Measurements from ENCODE around the gene PIEZO2.
"Not testable (repeated sequence)": the region's sequence is repeated elsewhere in the genome, so short reads cannot be mapped to it uniquely, and the experiment has no call there.

The PIEZO2 gene

DNA sequence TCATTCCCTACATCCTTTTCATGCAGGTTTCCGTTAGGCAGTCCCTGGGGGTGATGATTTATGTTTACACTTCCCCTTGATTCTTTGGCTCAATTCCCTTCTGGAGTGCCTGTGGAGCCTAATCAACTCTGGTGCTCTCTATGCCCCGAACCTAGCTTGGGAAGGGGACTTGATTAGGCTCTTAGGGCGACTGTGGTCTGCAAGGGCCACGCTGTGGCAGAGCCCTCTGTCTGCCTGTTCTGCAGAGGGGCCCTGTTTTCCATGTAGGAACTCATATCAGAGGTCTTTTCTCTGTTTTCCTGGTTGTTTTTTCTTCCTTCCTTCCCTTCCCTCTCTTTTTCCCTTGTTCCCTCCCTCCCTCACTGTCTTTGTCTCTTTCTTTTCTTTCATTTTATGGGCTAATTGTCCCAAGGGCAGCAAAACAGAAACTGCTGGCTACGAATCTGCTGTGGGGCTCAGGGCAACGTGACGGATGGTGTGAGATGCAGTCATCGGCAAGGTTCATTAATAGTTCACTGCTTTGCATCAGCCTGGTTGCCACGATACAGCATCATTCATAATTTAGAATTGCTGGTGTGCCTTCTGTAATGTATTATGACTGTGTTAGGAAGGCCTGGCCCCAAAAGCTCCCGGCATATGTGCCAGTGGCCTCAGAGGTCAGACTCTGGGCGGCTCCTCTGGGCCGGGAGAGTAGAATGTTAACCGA is 489.0 kb downstream of the PIEZO2 start:
- no peak for DNase-seq

- DNase-seq = no peak
These were observed 489.8 kb downstream of the PIEZO2 start for GRCh38 chr18:10659594-10659993.

DNA sequence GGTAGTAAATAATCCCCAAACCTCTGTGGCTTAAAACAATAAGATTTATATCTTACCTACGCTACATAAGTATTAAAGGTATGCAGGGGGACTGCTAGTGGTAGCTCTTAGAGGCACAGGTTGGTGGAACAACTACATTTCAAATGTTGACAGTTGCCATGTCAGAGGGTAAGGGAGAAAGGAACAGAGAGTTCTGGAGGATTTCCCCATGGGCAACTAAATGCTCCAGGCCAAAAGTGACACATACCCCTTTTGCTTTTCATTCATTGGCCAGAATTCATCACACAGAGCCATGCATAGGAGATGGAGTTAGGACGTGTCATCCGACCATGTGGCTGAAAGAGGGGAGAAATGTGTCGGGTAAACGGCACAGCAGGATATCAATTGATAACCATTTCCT is 490.4 kb downstream of the PIEZO2 start:
- DNase-seq = no peak

DNA sequence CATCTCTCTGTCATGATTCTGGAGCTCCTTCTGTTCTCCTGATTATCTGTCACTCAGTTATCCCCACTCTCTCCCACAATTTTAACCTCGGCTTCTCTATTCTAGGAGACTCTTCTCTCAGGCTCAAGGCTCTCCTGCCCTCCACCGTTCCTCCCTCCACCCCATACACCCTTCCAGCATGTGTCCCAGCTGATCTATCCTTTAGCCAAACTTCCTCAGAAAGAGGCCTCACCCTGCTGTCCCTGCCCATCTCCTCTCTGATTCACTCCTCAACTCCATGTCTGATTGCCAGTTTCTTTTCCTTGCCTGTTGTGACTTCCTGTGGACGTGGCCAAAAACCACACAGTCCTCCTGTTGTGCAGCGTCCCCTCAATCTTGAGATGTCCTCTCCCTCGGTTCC is 505.4 kb downstream of the PIEZO2 start:
- not testable (repeated sequence) for DNase-seq

GRCh38 chr18:10642915-10643524 is 506.3 kb downstream of the PIEZO2 start:
- not testable (repeated sequence) for DNase-seq

DNA sequence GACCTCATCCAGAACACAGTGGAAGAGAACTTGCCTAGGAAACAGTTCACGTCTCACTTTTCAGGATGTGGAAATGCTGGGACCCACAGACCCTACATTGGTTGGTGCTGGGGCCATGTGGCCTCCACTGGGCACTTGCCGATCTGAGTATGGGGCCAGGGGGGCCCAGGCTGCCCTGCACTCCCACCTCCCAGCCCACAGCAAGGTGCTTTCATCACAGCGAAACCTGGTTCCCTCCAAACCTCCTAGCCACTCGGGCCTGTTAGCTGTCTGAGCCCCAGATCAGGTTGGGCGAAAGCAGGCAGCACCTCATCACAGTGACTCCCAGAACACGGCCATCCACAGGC is 510.9 kb downstream of the PIEZO2 start:
- not testable (repeated sequence) for DNase-seq

DNA sequence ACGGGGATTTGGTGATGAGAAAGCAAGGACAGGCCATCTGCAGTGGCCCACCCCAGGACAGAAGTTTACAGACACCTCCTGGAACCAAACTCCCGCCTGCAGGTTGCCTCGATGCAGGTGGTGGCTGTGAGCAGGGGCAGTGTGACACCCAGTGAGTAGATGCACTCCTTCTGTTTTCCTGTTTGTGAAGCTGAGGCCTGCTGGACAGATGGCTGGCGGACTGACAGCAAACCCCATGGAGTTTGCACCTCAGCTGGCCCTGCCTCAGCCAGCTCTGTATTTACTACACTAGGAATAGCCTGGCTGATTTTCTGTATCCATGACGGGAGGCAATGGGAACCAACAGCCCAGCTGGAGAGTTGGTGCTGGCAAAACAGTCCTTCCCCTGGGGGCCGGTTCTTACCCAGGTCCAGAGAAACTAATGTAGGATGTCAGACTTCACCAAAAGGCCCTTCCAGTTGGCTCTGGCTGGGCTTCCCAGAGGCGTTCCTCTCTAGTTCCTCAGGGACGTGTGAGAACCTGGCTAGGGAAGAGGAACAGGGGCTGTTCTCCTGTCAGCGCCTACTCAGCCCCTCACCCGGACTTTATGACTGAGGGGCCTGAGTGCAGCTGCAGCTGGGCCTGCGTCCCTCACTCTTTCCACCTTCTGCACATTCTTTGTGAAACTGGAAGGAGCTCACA is 511.4 kb downstream of the PIEZO2 start:
- DNase-seq = not testable (repeated sequence)

- not testable (repeated sequence) for DNase-seq
These were observed 520.3 kb downstream of the PIEZO2 start for GRCh38 chr18:10629076-10629475.

DNA sequence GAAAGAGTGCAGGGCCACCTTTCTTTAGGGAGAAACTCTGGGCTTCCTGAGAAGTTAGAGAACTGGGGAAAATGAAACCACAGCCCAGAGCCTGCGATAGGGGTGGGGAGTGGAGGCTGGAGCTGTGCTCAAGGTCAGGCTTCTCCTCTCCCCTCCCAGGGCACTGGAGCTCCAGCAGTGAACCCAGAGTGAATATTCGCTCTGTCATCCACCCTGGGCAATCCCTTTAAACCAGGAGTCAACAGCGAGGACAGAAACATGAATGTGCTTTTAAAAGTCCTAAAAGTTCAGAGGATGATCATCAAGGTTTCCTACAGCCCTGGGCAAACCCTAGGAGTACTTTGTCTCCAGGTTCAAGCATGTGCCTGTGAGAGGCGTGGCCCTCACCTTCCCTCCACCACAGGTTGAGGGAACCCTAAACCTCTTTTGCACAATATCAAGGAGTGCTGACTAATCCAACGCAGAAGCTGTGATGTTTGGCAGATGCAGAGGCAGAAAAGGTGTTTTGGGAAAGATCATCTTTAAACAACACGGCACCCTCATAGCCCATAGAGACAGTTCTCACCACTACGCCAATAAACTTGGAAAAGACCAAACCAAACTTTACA is 522.7 kb downstream of the PIEZO2 start:
- not testable (repeated sequence) for DNase-seq

DNA sequence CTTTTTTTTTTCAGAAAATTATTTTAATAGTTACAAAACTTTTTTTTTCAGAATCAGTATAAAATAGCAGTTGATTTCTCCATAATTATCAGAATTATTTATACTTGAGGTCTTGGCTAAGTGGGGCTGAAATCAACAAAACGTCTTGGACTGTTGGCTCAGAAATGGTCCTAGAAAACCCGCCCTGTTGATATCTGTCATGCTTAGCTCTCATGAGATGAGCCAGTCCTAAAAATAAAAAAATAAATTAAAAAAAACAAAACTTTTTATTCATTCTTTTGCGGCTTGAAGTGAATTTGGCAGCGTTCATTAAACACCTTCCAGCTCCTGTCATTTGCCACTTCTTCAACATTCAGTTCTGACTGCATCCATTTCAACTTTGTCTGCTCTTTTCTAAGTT is 525.8 kb downstream of the PIEZO2 start:
- DNase-seq = not testable (repeated sequence)

DNA sequence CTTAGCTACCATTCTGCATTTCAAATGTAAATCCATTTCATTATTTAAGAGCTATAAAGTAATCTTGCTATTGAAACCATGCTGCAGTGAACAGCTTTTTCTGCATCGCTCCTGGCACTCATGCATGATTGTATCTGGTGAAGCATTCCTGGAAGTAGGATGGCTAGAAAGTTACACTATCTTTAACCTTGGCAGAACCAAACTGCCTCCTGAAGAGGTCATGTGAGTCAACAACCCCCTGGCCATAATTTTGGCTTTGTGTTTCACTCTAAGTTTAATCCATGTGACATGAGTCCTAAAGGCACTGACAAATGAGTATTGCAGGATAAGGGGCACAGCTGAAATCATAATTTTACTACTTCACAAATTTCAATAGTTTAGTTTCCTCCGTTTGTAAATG is 526.4 kb downstream of the PIEZO2 start:
- DNase-seq = not testable (repeated sequence)

- not testable (repeated sequence) for DNase-seq
These were observed 528.6 kb downstream of the PIEZO2 start for GRCh38 chr18:10620670-10621329.

Measured in NCI-H1436 (cell line).